NCI-H2196 treated with DMSO at 0.1 percent for 48 hours (cell line): Measurements from ENCODE around the gene FABP3.

Experiments
- DNase-seq: peaks from one replicate; lab custom pipeline; 2025; ENCODE audit not compliant: unreplicated experiment; lab: John Stamatoyannopoulos, UW

The FABP3 gene

GRCh38 chr1:31373056-31373896, at the start of gene FABP3:
Gene FABP3 (minus strand): TSS chr1:31373076. CDS start chr1:31373014, 62 bp downstream.
- no peak for DNase-seq

GRCh38 chr1:31421371-31422040, 48.6 kb upstream of the FABP3 start:
- no peak for DNase-seq

DNA sequence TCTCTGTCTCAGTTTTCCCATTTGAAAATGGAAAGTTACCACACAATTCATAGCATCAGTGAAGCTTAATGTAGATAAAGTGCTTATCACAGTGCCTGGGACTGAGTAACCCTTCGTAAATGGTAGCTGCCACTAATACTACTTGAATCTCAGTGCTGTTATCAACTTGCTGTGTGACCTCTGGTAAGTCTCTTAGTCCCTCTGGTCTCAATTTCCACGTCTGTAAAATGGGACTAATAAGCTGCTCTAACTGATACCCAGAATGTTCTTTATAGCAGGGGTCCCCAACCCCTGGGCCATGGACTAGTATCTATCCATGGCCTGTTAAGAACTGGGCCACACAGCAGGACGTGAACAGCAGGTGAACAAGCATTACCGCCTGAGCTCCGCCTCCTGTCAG, 47.8 kb upstream of the FABP3 start:
- no peak for DNase-seq

- DNase-seq = no peak
Measured at GRCh38 chr1:31418626-31419323, 45.9 kb upstream of the FABP3 start.

DNA sequence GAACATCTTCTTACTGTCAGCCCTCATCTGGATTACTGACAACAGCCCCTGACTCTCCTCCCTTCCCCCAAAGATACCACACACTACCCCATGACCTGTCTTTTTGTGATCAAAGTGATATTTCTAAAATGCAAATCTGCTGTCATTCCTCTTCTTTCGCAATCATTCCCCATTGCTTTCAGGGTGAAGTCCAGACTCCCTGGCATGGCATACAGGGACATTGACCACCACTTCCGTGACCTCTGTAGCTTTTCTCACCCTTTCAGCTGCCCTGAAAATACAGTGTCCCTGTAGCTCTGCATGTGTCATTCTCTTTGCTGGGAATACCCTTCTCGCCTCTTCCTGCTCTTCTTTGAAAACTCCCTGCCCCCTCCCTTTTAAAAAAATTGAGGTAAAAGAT, 44.3 kb upstream of the FABP3 start:
- DNase-seq = no peak

GRCh38 chr1:31416101-31416736, 43.3 kb upstream of the FABP3 start:
- no peak for DNase-seq

DNA sequence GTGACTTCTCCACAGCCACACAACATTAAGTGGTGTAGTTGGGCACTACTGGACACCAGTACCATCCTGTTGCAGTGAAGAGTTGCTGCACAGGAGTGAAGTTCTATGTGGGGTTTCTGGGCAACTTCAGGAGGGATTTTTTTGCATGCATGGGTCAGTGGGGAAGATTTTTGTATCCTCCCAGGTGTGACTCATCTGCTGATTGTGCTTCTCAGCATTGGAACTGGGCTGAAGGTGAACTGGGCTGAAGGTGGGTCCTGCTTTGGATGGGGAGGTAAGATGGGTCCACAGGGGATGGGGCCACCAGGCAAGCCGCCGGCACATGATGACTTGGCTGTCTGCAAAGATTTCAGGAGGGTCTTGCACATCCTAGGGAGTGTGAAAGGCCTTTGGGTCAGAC, 42.8 kb upstream of the FABP3 start:
- no peak for DNase-seq

GRCh38 chr1:31414980-31415370, 42.1 kb upstream of the FABP3 start:
- DNase-seq = no peak

DNA sequence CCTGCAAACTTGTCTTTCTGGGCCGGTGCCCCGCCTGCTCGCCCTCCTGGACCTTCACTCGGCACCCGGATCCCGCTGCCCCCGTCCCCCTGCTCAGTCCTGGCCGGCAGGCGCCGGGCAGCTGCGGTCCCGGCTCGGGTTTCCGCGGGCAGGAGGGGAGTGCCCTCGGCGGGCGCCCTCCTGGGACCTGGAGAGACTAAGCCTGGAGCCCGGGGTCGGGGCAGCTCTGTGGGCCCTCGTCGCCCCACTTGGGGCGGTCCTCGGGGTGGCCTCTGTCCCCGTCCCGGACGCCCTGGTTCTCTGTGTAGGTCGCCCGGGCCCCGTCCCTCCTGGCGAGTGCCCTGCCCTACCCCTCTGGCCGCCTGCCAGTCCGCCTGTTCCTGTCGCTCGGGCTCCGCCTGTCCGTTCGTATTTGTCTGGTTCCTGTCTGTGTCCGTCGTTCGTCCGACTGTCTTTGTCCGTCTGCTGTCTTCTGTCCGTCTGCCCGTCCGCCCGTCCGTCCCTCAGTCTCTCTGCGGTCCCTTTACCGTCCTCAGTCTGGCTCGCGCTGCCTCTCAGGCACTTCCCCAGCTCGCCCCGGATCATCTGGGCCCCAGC, 40.6 kb upstream of the FABP3 start:
- no peak for DNase-seq

- DNase-seq = no peak
Measured at GRCh38 chr1:31412732-31413404, 40.0 kb upstream of the FABP3 start, which contains the start of gene SERINC2. Gene SERINC2 (plus strand): TSS chr1:31413213. CDS start chr1:31413266, 53 bp downstream.

DNA sequence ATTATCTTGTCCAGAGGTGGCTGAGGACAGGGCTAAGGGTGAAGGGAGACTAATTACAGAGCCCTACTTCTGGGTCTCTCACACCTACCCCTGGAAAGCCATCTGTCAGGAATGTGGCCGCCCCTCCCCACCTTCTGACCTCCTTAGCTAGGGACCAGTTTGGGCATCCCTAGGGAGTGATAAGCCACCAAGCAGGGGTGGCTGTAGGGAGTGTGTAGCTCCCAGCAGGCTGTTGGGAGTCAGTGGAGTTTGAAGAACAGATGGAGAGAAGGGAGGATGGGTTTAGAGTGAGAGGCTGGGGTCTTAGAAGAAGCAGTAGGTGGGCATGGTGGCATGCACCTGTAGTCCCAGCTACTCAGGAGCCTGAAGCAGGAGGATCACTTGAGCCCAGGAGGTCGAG, 39.3 kb upstream of the FABP3 start:
- no peak for DNase-seq

DNA sequence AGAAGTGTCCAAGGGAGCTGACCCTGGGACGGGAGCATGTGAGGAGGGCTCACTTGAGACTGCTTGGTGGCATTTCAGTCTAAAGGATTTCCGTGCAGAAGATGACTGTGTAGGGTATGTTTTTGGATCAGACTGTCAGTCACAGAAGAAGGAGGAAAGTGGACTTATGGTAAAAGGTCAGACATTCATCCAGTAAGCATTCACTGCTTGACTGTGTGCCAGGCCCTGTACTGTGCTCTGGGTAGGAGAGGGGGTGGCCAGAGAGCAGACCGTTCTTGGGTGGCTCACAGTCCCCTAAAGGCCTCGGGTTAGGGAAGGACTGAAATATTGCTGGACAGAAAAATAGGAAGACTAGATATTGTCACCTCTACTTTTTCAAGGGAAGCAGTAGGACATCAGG, 38.0 kb upstream of the FABP3 start:
- no peak for DNase-seq

- no peak for DNase-seq
Measured at GRCh38 chr1:31409946-31410858, 37.3 kb upstream of the FABP3 start.

DNA sequence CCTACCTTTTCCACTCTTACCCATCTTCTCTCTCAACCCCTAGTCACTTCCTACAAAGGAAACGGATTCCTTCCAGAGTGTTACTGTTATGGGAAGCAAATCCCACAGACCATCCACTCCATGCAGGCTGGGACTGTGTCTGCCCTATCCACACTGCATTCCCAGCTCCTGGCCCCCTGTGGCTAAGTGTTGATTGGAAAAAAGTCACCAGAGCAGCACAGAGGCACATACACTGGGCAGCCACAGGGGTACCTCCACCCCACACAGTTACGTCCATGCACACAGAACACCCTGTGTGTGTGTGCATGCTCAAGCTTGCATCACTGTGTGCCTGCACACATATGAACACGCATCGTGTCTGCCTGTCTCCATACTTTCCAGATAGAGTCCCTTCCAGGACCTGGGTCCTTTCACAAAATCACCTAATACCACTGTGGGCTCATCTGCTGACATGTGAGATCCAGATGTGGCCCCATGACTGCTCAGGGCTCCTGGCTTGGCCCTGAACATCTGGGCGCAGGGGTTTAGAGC, 36.0 kb upstream of the FABP3 start:
- DNase-seq = no peak

- DNase-seq = no peak
Measured at GRCh38 chr1:31407029-31407626, 34.3 kb upstream of the FABP3 start.

GRCh38 chr1:31405578-31406245, 32.8 kb upstream of the FABP3 start:
- no peak for DNase-seq

DNA sequence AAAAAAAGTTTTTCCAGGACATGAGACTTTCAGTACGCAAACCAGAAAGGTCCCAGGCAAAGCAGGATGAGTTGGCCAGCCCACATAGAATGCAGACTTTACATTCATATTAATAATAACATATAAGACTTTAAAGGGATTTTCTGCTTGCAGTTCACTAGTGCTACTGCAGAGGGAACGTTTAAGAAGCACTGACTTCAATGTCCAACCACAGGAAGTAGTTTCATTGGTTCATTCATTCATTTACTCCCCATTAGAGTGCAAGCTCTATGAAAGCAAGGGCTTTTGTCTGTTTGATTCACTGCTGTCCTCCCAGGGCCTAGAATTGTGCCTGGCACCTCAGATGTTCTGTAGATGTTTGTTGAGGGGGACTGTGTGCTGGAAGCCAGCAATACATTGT, 28.4 kb upstream of the FABP3 start:
- no peak for DNase-seq

- no peak for DNase-seq
Measured at GRCh38 chr1:31400393-31400792, 27.5 kb upstream of the FABP3 start.
